Omental fat pad (tissue), 4 donors: Measurements from ENCODE around the gene SATB2. TPM values are rescaled to one million over a fixed set of nuclear protein-coding genes. Genes with fewer than 3 reads are reported as not detected.

ENCODE experiments used
- ATAC-seq: fragments of 150-250 bp; one replicate; pipeline ENCODE4 v1.9.1; 2016; ENCODE audit warnings: mild to moderate bottlenecking, moderate library complexity; ENCODE audit not compliant: low FRiP score
- DNase-seq: peaks from one replicate; pipeline ENCODE4 v3.0.0-alpha.2; 2019; ENCODE audit warnings: low spot score
- total RNA-seq, 4 donors: library from RNA; depleted of rRNA; stranded (reverse); fragments of >200 nt; gene quantifications; one replicate each; pipeline ENCODE4 v1.1.0, GENCODE V29; 2016
- TF ChIP-seq, protein P1 (sequence below), 3 donors: fragments of 450-650 bp; IDR thresholded peaks; one replicate each; pipeline ENCODE4 v1.5.1; 2016 to 2017; ENCODE audit warnings: antibody characterized with exemption in 3 of 3, mild to moderate bottlenecking in 3 of 3, moderate library complexity in 2 of 3

SATB2 gene
- total RNA-seq, 4 donors from 2014 or later: 1.7 to 4.1 (median 2.7) TPM

- no peak for ATAC-seq
Measured at GRCh38 chr2:199424160-199424559, 33.6 kb downstream of the SATB2 start.

DNA sequence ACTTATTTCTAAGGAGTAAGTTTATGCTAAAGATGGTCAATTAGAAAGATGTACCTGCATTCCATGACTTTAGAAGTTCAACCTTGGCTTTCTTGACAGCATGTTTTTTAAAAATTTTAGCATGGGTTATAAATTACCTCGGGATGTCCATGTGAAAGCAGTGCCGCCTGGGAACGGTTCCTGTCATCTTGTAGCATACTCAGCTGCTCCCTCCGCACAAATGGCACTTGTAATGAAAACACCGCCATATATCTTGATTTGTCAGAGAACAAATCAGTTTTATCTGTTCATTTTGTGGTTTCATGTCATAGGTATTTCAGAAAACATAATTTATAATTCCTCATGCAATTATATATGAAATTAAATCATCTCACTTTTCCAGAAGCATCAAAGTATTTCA is 38.3 kb downstream of the SATB2 start:
- no peak for DNase-seq
- TF ChIP-seq, protein P1, sequence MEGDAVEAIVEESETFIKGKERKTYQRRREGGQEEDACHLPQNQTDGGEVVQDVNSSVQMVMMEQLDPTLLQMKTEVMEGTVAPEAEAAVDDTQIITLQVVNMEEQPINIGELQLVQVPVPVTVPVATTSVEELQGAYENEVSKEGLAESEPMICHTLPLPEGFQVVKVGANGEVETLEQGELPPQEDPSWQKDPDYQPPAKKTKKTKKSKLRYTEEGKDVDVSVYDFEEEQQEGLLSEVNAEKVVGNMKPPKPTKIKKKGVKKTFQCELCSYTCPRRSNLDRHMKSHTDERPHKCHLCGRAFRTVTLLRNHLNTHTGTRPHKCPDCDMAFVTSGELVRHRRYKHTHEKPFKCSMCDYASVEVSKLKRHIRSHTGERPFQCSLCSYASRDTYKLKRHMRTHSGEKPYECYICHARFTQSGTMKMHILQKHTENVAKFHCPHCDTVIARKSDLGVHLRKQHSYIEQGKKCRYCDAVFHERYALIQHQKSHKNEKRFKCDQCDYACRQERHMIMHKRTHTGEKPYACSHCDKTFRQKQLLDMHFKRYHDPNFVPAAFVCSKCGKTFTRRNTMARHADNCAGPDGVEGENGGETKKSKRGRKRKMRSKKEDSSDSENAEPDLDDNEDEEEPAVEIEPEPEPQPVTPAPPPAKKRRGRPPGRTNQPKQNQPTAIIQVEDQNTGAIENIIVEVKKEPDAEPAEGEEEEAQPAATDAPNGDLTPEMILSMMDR (IDR thresholded peaks at IDR 0.05): no peak

More at GRCh38 chr2:199424160-199424559, 33.6 kb downstream of the SATB2 start:
- DNase-seq: no peak
- TF ChIP-seq, protein P1 (IDR thresholded peaks at IDR 0.05): no peak

DNA sequence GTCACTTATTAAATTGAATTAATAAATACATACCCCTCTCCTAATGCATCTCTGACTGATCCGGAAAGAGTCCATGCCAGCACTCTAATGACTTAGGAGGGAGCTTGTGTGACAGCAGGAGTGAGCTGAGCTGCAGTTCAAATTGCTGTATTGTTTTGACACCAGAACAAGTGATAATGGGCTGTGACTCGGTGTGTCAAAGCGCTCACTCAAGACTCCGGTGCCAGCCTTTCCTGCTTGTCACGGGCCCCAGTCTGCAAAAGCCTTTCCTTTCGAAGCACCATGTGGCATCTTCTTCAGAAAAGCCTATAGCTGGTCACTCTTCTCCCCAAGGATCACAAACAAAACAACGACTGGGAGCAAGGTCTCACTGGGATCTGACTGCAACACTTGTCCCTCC is 43.3 kb downstream of the SATB2 start:
- DNase-seq (no peak), ATAC-seq (no peak)
- TF ChIP-seq, protein P1 (IDR thresholded peaks at IDR 0.05): no peak

More for the DNA sequence above, 38.3 kb downstream of the SATB2 start:
- no peak for ATAC-seq

DNA sequence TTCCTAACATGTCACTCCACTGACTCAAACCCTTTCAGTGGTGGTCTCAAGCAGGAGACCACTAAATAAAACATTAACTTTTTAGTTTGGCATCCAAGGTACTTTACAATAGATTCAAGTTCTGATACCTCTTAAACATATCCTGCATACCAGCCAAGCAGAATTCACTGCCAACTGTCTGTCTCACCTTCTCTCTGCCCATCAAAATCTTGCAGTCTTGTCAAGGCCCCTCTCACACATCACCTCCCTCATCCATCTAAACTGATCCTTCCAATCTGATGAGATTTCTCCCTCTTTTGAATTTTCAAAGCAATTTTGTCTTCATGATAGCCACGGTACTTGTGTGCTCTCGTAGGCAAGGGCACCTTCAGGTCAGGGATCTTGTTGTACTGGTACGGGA is 43.7 kb downstream of the SATB2 start:
- no peak for DNase-seq
- ATAC-seq: no peak

DNA sequence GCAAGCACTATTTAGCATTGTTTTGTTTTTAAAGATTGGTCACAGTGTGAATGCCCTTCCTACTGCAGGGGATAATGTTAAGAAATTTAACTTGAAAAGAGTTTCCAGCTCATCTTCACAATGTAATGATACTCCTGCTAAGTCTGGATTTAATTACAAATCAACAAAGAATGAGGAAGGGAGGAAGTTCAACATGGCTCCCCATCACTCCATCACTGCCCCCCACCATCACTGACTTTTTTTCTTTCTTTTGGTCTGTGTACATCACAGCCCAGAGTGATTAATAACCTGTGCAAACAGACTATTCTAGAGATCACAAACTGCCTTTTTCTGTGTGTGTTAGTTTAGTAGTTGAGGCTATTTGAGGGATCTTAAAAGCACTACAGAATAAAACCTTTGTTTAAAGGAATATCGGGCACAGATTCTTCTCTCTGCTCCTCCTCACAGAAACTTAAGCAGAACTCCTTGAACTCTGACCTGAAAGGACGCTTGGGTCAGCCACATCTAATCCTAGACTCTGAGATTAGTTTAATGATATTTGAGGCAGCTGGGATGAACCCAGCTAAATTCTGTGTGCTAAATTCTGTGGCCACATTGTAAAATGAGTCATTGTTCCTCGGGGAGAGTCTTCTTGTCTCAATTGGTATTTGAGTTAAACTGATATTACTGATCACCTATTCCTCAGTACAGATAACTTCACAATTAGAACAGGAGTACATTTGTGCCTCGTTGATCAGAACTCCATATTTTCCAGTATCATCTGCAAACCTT is 47.8 kb downstream of the SATB2 start:
- TF ChIP-seq, protein P1 (IDR thresholded peaks at IDR 0.05): no peak
- no peak for ATAC-seq
- no peak for DNase-seq

More for the DNA sequence above, 43.7 kb downstream of the SATB2 start:
- TF ChIP-seq, protein P1 (IDR thresholded peaks at IDR 0.05): no peak

DNA sequence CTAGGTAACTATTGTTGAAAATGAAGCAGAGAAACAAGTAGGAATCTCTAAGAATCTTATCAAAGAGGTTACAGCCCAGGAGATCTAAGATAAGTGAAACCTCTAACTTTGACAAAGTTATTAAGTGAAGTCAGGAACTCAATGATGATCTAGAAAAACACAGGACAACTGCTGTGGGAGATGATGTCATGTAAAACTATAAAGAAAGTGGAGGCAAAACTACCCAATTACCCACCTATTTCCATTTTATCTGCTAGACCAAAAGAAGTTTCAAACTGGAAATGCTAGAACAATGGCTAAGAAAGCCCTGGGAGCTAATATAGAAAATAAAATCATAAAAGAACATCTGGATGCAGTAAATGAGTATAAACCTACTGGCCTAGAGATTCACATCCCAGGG is 50.3 kb downstream of the SATB2 start:
- DNase-seq (no peak), ATAC-seq (no peak)
- TF ChIP-seq, protein P1 (IDR thresholded peaks at IDR 0.05): no peak

DNA sequence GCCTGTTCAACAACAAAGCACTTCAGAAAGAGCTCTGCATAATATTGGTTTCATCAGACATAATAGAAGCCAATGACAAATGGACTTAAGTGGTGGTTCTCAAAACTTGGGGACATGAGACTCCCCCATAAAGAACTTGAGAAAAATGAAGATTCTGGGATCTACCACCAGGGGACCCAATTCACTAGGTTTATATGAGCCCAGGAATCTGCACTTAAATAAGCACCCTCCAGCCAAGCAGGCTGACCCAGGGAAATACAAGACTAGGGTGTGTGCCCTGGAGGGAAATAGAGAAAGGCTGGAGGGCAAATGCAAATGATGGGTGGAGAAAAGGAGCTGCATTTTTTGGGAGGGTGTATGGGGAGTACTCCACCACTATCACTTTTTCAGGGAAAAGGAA is 52.5 kb downstream of the SATB2 start:
- DNase-seq (no peak), ATAC-seq (no peak)
- TF ChIP-seq, protein P1 (IDR thresholded peaks at IDR 0.05): no peak
